Small intestine (tissue), 7 donors: ENCODE data around the gene LRRC28. TPM values are rescaled to one million over a fixed set of nuclear protein-coding genes. Genes with fewer than 3 reads are reported as not detected.

Source experiments
- DNase-seq, 2 donors: peaks; one replicate each; pipeline versions ENCODE4 v3.0.0 to v3.0.0-alpha.2; 2013
- FAIRE-seq: peaks from 2 replicates; lab custom pipeline; 2012; peaks lifted over from hg19 to GRCh38; lab: Jason Lieb, UNC
- H3K27ac ChIP-seq, 3 donors: one replicate each; pipeline ENCODE4 v1.5.1; 2013; ENCODE audit warnings: low read length in 2 of 3, mild to moderate bottlenecking in 2 of 3, control low read depth in 1 of 3, inconsistent platforms in 1 of 3, low read depth in 1 of 3, moderate library complexity in 1 of 3
- H3K27me3 ChIP-seq, 3 donors: one replicate each; pipeline ENCODE4 v1.6.1; 2013; ENCODE audit warnings: low read length in 3 of 3, inconsistent platforms in 1 of 3; ENCODE audit not compliant: control insufficient read depth in 3 of 3, insufficient read depth in 3 of 3
- H3K36me3 ChIP-seq, 3 donors: one replicate each; pipeline ENCODE4 v1.6.1; 2013; ENCODE audit warnings: low read length in 3 of 3, inconsistent platforms in 1 of 3, low read depth in 1 of 3, mild to moderate bottlenecking in 1 of 3, moderate library complexity in 1 of 3; ENCODE audit not compliant: control insufficient read depth in 3 of 3, insufficient read depth in 2 of 3
- H3K4me1 ChIP-seq, 3 donors: one replicate each; pipeline ENCODE4 v1.6.1; 2013; ENCODE audit warnings: low read length in 2 of 3, inconsistent platforms in 1 of 3, low read depth in 1 of 3, mild to moderate bottlenecking in 1 of 3, moderate library complexity in 1 of 3; ENCODE audit not compliant: control insufficient read depth in 3 of 3, insufficient read depth in 2 of 3
- H3K4me3 ChIP-seq, 3 donors: one replicate each; pipeline ENCODE4 v1.5.1; 2013; ENCODE audit warnings: low read length in 3 of 3, control low read depth in 1 of 3, inconsistent platforms in 1 of 3, low read depth in 1 of 3, mild to moderate bottlenecking in 1 of 3, moderate library complexity in 1 of 3
- H3K9me3 ChIP-seq, 2 donors: one replicate each; pipeline ENCODE4 v1.6.1; 2013; ENCODE audit warnings: low read depth in 1 of 2, low read length in 1 of 2; ENCODE audit not compliant: control insufficient read depth in 2 of 2, insufficient read depth in 1 of 2
- WGBS, 3 donors: extraction: QIAGEN DNeasy Blood & Tissue Kit; methylation state at CpG; one replicate each; pipeline ENCODE4 v1.1.7; 2013; 5-methylcytosine and 5-hydroxymethylcytosine counted together
- polyA plus RNA-seq, 4 donors: library from polyadenylated mRNA; stranded (reverse) in 3 of 4; unstranded in 1 of 4; fragments of 200-250 nt in 3 of 4; fragments of 120-200 nt in 1 of 4; gene quantifications; one replicate each; pipeline versions ENCODE4 v1.2.1 to v1.2.3, GENCODE V29; 2013
- donor health status: healthy with polysubstance abuse.
- donor health status: control.
- donor health status: control.
- donor health status: Bipolar disorder and iron deficiency.
- donor health status: healthy.

The LRRC28 gene
- polyA plus RNA-seq, 4 donors: 23.7 to 46.7 (median 36.9) TPM

GRCh38 chr15:99426431-99427105 is 175.3 kb downstream of the LRRC28 start:
- Histone ChIP-seq H3K9me3 (no peaks in the 10 kb centered on the region), H3K4me1 (no peaks in the 10 kb centered on the region), H3K27me3 (no peaks in the 10 kb centered on the region), H3K4me3 (no peak overlapping the region), H3K27ac (no peak overlapping the region), H3K36me3 (no peaks in the 10 kb centered on the region)
- no peak for FAIRE-seq
- DNase-seq: no peak
- WGBS, 3 donors: 53 to 87% (median 68%) methylated on average over 26 of the region's 26 CpGs

GRCh38 chr15:99427210-99427609 is 175.9 kb downstream of the LRRC28 start:
- H3K36me3 ChIP-seq: no peaks in the 10 kb centered on the region
- H3K4me3 ChIP-seq: no peak overlapping the region
- H3K27ac ChIP-seq: no peak overlapping the region
- H3K27me3 ChIP-seq: no peaks in the 10 kb centered on the region
- WGBS, 3 donors: 84 to 92% (median 87%) methylated on average over 8 of the region's 8 CpGs
- H3K4me1 ChIP-seq: no peaks in the 10 kb centered on the region
- FAIRE-seq: no peak
- no peak for DNase-seq
- H3K9me3 ChIP-seq: no peaks in the 10 kb centered on the region

GRCh38 chr15:99427668-99428361 is 176.5 kb downstream of the LRRC28 start:
- Histone ChIP-seq H3K9me3 (no peaks in the 10 kb centered on the region), H3K27ac (no peak overlapping the region), H3K36me3 (no peaks in the 10 kb centered on the region), H3K4me3 (no peak overlapping the region), H3K4me1 (no peaks in the 10 kb centered on the region), H3K27me3 (no peaks in the 10 kb centered on the region)
- WGBS, 3 donors: 84 to 92% (median 87%) methylated on average over 22 of the region's 22 CpGs
- FAIRE-seq (no peak), DNase-seq (no peak)

GRCh38 chr15:99429681-99430081 is 178.4 kb downstream of the LRRC28 start:
- Histone ChIP-seq H3K4me1 (peaks cover 0 to 14% (median 7%) of the 10 kb centered on the region in 3 donors), H3K27ac (no peak overlapping the region), H3K9me3 (no peaks in the 10 kb centered on the region), H3K36me3 (no peaks in the 10 kb centered on the region), H3K27me3 (no peaks in the 10 kb centered on the region), H3K4me3 (no peak overlapping the region)
- FAIRE-seq (no peak), DNase-seq (no peak)
- WGBS, 3 donors: 81 to 88% (median 85%) methylated on average over 5 of the region's 5 CpGs

- Histone ChIP-seq H3K4me1 (peaks cover 0 to 22% (median 7%) of the 10 kb centered on the region in 3 donors), H3K36me3 (no peaks in the 10 kb centered on the region), H3K9me3 (no peaks in the 10 kb centered on the region), H3K4me3 (no peak overlapping the region), H3K27ac (no peak overlapping the region), H3K27me3 (no peaks in the 10 kb centered on the region)
- DNase-seq (no peak), FAIRE-seq (no peak)
- WGBS, 3 donors: 80 to 86% (median 85%) methylated on average over 22 of the region's 22 CpGs
Observed at GRCh38 chr15:99430881-99431401, 179.7 kb downstream of the LRRC28 start.

- WGBS, 3 donors: 91 to 97% (median 93%) methylated on average over 13 of the region's 13 CpGs
- no peak for DNase-seq
Observed at GRCh38 chr15:99431661-99432091, 180.4 kb downstream of the LRRC28 start.

GRCh38 chr15:99432271-99433025 is 181.2 kb downstream of the LRRC28 start:
- Histone ChIP-seq H3K9me3 (no peaks in the 10 kb centered on the region), H3K36me3 (no peaks in the 10 kb centered on the region), H3K27me3 (no peaks in the 10 kb centered on the region), H3K27ac (no peak overlapping the region), H3K4me3 (no peak overlapping the region), H3K4me1 (peaks cover 0 to 22% (median 7%) of the 10 kb centered on the region in 3 donors)
- DNase-seq (no peak), FAIRE-seq (no peak)
- 84 to 91% (median 88%) methylated on average over 13 to 15 of the region's 15 CpGs for WGBS, 3 donors

More at GRCh38 chr15:99431661-99432091, 180.4 kb downstream of the LRRC28 start:
- Histone ChIP-seq H3K27ac (no peak overlapping the region), H3K27me3 (no peaks in the 10 kb centered on the region), H3K4me3 (no peak overlapping the region), H3K9me3 (no peaks in the 10 kb centered on the region), H3K36me3 (no peaks in the 10 kb centered on the region), H3K4me1 (peaks cover 0 to 22% (median 7%) of the 10 kb centered on the region in 3 donors)
- no peak for FAIRE-seq
